Astrocyte of the spinal cord (primary cell): ENCODE data around the gene PTPRCAP.

Experiments used
- DNase-seq: peaks from one replicate; pipeline ENCODE4 v3.0.0; 2011; ENCODE audit warnings: low read depth, low spot score
- H3K4me3 ChIP-seq: 2 replicates; pipeline ENCODE4 v1.5.1; 2011; ENCODE audit warnings: low read depth, mild to moderate bottlenecking, low read length, moderate library complexity
- in situ Hi-C: cut with HindIII; loops from 2 replicates; pipeline ENCODE4 v1.10.0; 2017; ENCODE audit warnings: low sequenced_read_pairs
- TF ChIP-seq, protein P1 (sequence below): IDR thresholded peaks from 2 replicates; pipeline ENCODE4 v1.5.1; 2012; ENCODE audit warnings: low read depth, mild to moderate bottlenecking, low read length, inconsistent platforms

PTPRCAP gene

GRCh38 chr11:67401495-67402191 lies 35.8 kb downstream of the PTPRCAP start, which contains the start of gene PPP1CA:
PPP1CA (minus strand) TSS chr11:67401858; CDS start chr11:67401782, 76 bp downstream.
- in situ Hi-C loops, result no loop called here
- H3K4me3 ChIP-seq, result peak within 1 kb of the TSS; percentile 96
- peak; percentile 87 for DNase-seq
- TF ChIP-seq, protein P1, sequence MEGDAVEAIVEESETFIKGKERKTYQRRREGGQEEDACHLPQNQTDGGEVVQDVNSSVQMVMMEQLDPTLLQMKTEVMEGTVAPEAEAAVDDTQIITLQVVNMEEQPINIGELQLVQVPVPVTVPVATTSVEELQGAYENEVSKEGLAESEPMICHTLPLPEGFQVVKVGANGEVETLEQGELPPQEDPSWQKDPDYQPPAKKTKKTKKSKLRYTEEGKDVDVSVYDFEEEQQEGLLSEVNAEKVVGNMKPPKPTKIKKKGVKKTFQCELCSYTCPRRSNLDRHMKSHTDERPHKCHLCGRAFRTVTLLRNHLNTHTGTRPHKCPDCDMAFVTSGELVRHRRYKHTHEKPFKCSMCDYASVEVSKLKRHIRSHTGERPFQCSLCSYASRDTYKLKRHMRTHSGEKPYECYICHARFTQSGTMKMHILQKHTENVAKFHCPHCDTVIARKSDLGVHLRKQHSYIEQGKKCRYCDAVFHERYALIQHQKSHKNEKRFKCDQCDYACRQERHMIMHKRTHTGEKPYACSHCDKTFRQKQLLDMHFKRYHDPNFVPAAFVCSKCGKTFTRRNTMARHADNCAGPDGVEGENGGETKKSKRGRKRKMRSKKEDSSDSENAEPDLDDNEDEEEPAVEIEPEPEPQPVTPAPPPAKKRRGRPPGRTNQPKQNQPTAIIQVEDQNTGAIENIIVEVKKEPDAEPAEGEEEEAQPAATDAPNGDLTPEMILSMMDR, result peak; percentile 15

DNA sequence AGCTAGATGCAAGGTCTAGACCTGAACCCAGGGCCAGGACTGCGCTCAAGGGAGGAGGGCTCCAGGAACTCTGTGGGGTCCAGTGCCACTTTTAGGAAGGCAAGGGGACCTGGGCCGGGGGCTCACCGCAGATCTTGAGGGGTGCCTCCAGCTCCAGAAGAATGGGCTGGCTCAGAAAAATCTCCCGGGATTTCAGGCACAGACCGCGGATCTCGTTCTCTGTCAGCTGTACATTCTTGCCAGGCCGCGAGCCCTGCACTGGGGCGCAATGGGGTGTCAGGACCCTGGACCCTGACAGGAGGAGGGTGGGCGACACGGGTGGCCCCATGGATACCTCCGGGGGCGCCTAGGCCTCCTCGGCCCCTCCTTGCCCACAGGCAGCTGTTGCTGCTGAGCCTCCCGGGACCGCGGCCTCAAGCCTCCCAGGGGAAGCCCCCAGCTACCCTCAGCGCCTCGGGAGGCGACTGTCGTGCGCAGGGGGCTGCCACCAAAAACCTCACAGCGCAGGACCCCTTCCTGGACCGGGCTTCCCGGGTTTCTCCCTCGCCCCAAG lies 36.5 kb downstream of the PTPRCAP start:
- in situ Hi-C loops, result no loop called here
- H3K4me3 ChIP-seq, result peak overlapping the region; percentile 96
- TF ChIP-seq, protein P1, result no peak
- DNase-seq, result no peak

- peak overlapping the region; percentile 96 for H3K4me3 ChIP-seq
- in situ Hi-C loops, result no loop called here
- TF ChIP-seq, protein P1, result no peak
- DNase-seq, result no peak
Observed at GRCh38 chr11:67400251-67400941, 37.1 kb downstream of the PTPRCAP start.

DNA sequence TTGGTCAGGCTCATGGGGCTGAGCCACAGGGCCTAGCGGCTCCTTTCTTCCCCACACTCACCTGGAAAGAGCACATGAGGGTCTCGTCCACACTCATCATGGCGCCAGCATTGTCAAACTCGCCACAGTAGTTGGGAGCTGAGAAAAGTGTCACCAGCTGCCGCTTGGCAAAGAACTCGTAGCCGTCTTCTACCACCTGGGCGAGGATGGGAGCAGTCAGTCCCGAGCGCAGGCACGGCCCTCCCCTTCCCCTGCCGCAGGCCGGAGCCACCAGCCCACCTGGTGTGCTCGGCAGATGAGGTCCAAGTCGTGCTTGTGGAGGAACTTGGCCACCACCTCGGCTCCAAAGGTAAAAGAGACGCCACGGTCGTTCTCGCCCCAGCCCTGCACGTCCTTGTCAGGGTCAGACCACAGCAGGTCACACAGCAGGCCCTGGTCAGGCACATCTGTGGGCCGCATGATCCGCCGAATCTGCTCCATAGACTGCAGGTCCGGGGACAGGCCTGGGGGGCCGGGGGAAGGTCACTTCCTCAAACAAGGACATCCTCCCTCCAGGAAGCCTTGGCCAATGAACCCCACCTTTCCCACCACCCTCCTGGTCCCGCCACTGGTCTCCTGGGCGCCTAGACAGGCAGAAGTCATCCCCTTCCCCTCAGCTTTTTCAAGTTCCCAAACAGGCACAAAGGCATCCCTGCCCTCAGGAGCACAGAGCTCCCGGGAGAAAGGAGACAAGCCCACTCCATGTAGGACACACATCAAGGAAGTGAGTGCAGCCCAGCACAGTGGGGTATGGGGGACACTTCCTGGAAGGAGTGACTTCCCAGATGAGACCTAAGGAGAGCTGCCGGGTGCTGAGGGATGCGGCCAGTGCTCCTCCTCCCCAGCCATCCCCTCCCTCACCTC lies 38.6 kb downstream of the PTPRCAP start:
- in situ Hi-C loops, result no loop called here
- H3K4me3 ChIP-seq, result no peak overlapping the region
- TF ChIP-seq, protein P1, result no peak
- no peak for DNase-seq

- H3K4me3 ChIP-seq, result no peak overlapping the region
- TF ChIP-seq, protein P1, result no peak
- in situ Hi-C loops, result no loop called here
- no peak for DNase-seq
Observed at GRCh38 chr11:67397986-67398660, 39.4 kb downstream of the PTPRCAP start.

GRCh38 chr11:67397536-67397935 lies 39.9 kb downstream of the PTPRCAP start:
- no peak for DNase-seq
- TF ChIP-seq, protein P1, result no peak
- H3K4me3 ChIP-seq, result no peak overlapping the region
- in situ Hi-C loops, result no loop called here
